GM23248 (cell line): ENCODE results near the gene FCER1G.

Source experiments
- EZH2 ChIP-seq: fragments of 200-600 bp; sonication (generic); IDR thresholded peaks from 2 replicates; pipeline ENCODE4 v1.6.1; 2018; ENCODE audit warnings: antibody characterized with exemption, mild to moderate bottlenecking; ENCODE audit not compliant: insufficient read depth, poor library complexity, severe bottlenecking
- EZH2phosphoT487 ChIP-seq: fragments of 200-600 bp; sonication (generic); IDR thresholded peaks from 2 replicates; pipeline ENCODE4 v1.6.1; 2018; ENCODE audit warnings: antibody characterized with exemption, moderate library complexity, mild to moderate bottlenecking, low read depth; ENCODE audit not compliant: insufficient read depth

- TF ChIP-seq EZH2 = no peak
- TF ChIP-seq EZH2phosphoT487 = no peak
These were observed 50.2 kb downstream of the FCER1G start for GRCh38 chr1:161265305-161265704.
